H1 (cell line): ENCODE measurements around the gene PCGF3. TPM values are rescaled to one million over a fixed set of nuclear protein-coding genes. Genes with fewer than 3 reads are reported as not detected.
A peak's percentile ranks its signal among the peaks of the same experiment; 100 is the strongest.

ENCODE experiments used
- ATF2 ChIP-seq: IDR thresholded peaks from 2 replicates; pipeline ENCODE4 v1.6.1; 2012; ENCODE audit warnings: low read length, inconsistent platforms
- CEBPB ChIP-seq: IDR thresholded peaks from 2 replicates; pipeline ENCODE4 v1.6.1; 2012; ENCODE audit warnings: low read depth, low read length
- CHD7 ChIP-seq: fragments of 300-600 bp; sonication (generic); IDR thresholded peaks from 2 replicates; pipeline ENCODE4 v1.7.1; 2012; ENCODE audit warnings: low read length, moderate library complexity, mild to moderate bottlenecking, inconsistent platforms; ENCODE audit not compliant: insufficient replicate concordance
- EP300 ChIP-seq, 2 experiments: IDR thresholded peaks; 1 replicate in 1 of 2; 2 replicates in 1 of 2; pipeline ENCODE4 v1.6.1; 2011 to 2012; ENCODE audit warnings: low read depth in 2 of 2, low read length in 2 of 2, mild to moderate bottlenecking in 2 of 2, borderline replicate concordance in 1 of 2, inconsistent platforms in 1 of 2, moderate library complexity in 1 of 2
- POU5F1 ChIP-seq: IDR thresholded peaks from 2 replicates; pipeline ENCODE4 v1.6.1; 2011; ENCODE audit warnings: low read depth, mild to moderate bottlenecking, low read length, moderate library complexity
- SP2 ChIP-seq: IDR thresholded peaks from 2 replicates; pipeline ENCODE4 v1.6.1; 2012; ENCODE audit warnings: mild to moderate bottlenecking, low read length, inconsistent platforms
- SP4 ChIP-seq: IDR thresholded peaks from 2 replicates; pipeline ENCODE4 v1.6.1; 2012; ENCODE audit warnings: low read length, inconsistent platforms
- TCF12 ChIP-seq: IDR thresholded peaks from 2 replicates; pipeline ENCODE4 v1.6.1; 2011; ENCODE audit warnings: low read depth, mild to moderate bottlenecking, low read length
- polyA plus RNA-seq, 7 experiments: library from polyadenylated mRNA; depleted of rRNA in 3 of 7; stranded (reverse) in 5 of 7; unstranded in 2 of 7; fragments of >200 nt in 5 of 7; fragments of 200-250 nt in 2 of 7; gene quantifications; 1 replicate in 5 of 7; 2 replicates in 1 of 7; 4 replicates in 1 of 7; pipeline versions ENCODE4 v1.2.1 to v1.2.3, GENCODE V29; 2011 to 2013; ENCODE audit warnings: missing spikeins in 2 of 7, mixed read lengths in 2 of 7
- total RNA-seq: library from RNA; stranded (reverse); fragmentation: NEBNext Ultra II Directional; extraction: Animal tissue kit (Norgen Biotek cat#: 25700); gene quantifications from 2 replicates; pipeline ENCODE4 v1.2.1, GENCODE V29; 2021

The PCGF3 gene
- total and polyA plus RNA-seq, 2 of the 8 experiments (the other 6 are each of a cell fraction or from before 2014, with no cell fraction given) = 52.7 to 52.9 TPM

GRCh38 chr4:674172-675035, 31.2 kb upstream of the PCGF3 start, which contains the start of the genes ATP5ME and MYL5 (continued):
- TF ChIP-seq CHD7 = no peak
- TF ChIP-seq TCF12 = no peak
- no peak; the same call in 1 of the 2 replicates for TF ChIP-seq SP4
- TF ChIP-seq POU5F1 = no peak
- TF ChIP-seq SP2 = no peak
- peak in 1 of 2 experiments; percentile 27; a peak in 1 of 3 replicates for TF ChIP-seq EP300 (IDR thresholded peaks at IDR 0.05; ENCODE audit: borderline replicate concordance in 1 of 2, low read depth in 2 of 2, low read length in 2 of 2)
- no peak for TF ChIP-seq CEBPB
- TF ChIP-seq ATF2 = peak; percentile 97
